Nephron (organoid): ENCODE measurements around the gene KIF4A.
"Not testable (repeated sequence)": the region's sequence is repeated elsewhere in the genome, so short reads cannot be mapped to it uniquely, and the experiment has no call there.

Experiments used
- H3K27ac Mint-ChIP-seq, 3 experiments: 2 replicates each; pipeline ENCODE4 v1.8.0; 2020; ENCODE audit warnings: mixed read lengths in 3 of 3, mild to moderate bottlenecking in 2 of 3, moderate library complexity in 1 of 3
- H3K27me3 Mint-ChIP-seq: 2 replicates; pipeline ENCODE4 v1.8.0; 2021; ENCODE audit warnings: low read depth, mild to moderate bottlenecking, moderate library complexity, mixed read lengths
- H3K36me3 Mint-ChIP-seq: 2 replicates; pipeline ENCODE4 v1.8.0; 2020; ENCODE audit warnings: low read depth, mixed read lengths
- H3K4me1 Mint-ChIP-seq: 2 replicates; pipeline ENCODE4 v1.8.0; 2020; ENCODE audit warnings: mixed read lengths
- H3K4me3 Mint-ChIP-seq, 3 experiments: 2 replicates each; pipeline ENCODE4 v1.8.0; 2020; ENCODE audit warnings: mild to moderate bottlenecking in 3 of 3, mixed read lengths in 3 of 3, moderate library complexity in 2 of 3
- H3K9me3 Mint-ChIP-seq: 2 replicates; pipeline ENCODE4 v1.8.0; 2020; ENCODE audit warnings: mixed read lengths
- CTCF ChIP-seq, 3 experiments: fragments of 200-600 bp; sonication (generic); IDR thresholded peaks; one replicate each; pipeline ENCODE4 v1.5.0; 2021; ENCODE audit warnings: antibody characterized with exemption in 3 of 3; ENCODE audit not compliant: unreplicated experiment in 3 of 3

KIF4A gene

GRCh38 chrX:70386235-70386634 lies 96.3 kb downstream of the KIF4A start:
- no peak overlapping the region for H3K4me3 Mint-ChIP-seq
- peaks cover 33% of the 10 kb centered on the region for H3K36me3 Mint-ChIP-seq
- H3K27me3 Mint-ChIP-seq = no peaks in the 10 kb centered on the region
- TF ChIP-seq CTCF (IDR thresholded peaks at IDR 0.05; ENCODE audit: unreplicated experiment in 3 of 3) = no peak
- peaks cover 2% of the 10 kb centered on the region for H3K9me3 Mint-ChIP-seq
- no peak overlapping the region for H3K27ac Mint-ChIP-seq
- no peaks in the 10 kb centered on the region for H3K4me1 Mint-ChIP-seq

DNA sequence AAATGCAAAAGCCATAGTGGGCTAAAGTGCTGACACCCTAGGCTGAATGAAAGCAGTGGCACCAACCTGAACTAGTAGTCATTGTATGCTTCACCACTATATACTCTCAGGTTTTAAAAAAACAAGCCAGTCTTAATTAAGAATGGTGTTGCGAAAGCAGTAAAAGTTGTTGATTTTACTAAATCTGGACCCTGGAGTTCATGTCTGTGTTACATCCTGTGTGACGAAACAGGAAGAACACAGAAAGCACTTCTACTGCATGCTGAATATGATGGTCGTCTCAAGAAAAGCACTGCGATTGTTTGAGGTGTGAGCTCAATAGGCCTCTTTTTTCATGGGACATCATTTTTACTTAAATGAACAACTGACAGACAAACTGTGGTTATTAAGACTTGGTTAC lies 109.0 kb downstream of the KIF4A start:
- H3K4me1 Mint-ChIP-seq = no peaks in the 10 kb centered on the region
- peaks cover 14% of the 10 kb centered on the region for H3K9me3 Mint-ChIP-seq
- H3K36me3 Mint-ChIP-seq = peaks cover 17% of the 10 kb centered on the region
- no peaks in the 10 kb centered on the region for H3K27me3 Mint-ChIP-seq
- no peak overlapping the region for H3K27ac Mint-ChIP-seq
- H3K4me3 Mint-ChIP-seq = no peak overlapping the region
- TF ChIP-seq CTCF (IDR thresholded peaks at IDR 0.05; ENCODE audit: unreplicated experiment in 3 of 3) = no peak

GRCh38 chrX:70400181-70400580 lies 110.3 kb downstream of the KIF4A start:
- H3K4me1 Mint-ChIP-seq, H3K4me3 Mint-ChIP-seq, H3K27ac Mint-ChIP-seq, H3K27me3 Mint-ChIP-seq, H3K9me3 Mint-ChIP-seq: not testable (repeated sequence)
- H3K36me3 Mint-ChIP-seq = peaks cover 11% of the 10 kb centered on the region

GRCh38 chrX:70402721-70403120 lies 112.8 kb downstream of the KIF4A start:
- Mint-ChIP-seq H3K36me3 (peaks cover 1% of the 10 kb centered on the region), H3K27ac (no peak overlapping the region), H3K4me3 (no peak overlapping the region), H3K9me3 (peaks cover 5% of the 10 kb centered on the region), H3K4me1 (no peaks in the 10 kb centered on the region), H3K27me3 (no peaks in the 10 kb centered on the region)
- no peak for TF ChIP-seq CTCF (IDR thresholded peaks at IDR 0.05; ENCODE audit: unreplicated experiment in 3 of 3)

GRCh38 chrX:70405003-70405402 lies 115.1 kb downstream of the KIF4A start:
- H3K9me3 Mint-ChIP-seq = peaks cover 5% of the 10 kb centered on the region
- H3K27me3 Mint-ChIP-seq = no peaks in the 10 kb centered on the region
- H3K4me1 Mint-ChIP-seq = no peaks in the 10 kb centered on the region
- no peak for TF ChIP-seq CTCF (IDR thresholded peaks at IDR 0.05; ENCODE audit: unreplicated experiment in 3 of 3)
- no peak overlapping the region for H3K4me3 Mint-ChIP-seq
- no peak overlapping the region for H3K27ac Mint-ChIP-seq
- peaks cover 5% of the 10 kb centered on the region for H3K36me3 Mint-ChIP-seq

DNA sequence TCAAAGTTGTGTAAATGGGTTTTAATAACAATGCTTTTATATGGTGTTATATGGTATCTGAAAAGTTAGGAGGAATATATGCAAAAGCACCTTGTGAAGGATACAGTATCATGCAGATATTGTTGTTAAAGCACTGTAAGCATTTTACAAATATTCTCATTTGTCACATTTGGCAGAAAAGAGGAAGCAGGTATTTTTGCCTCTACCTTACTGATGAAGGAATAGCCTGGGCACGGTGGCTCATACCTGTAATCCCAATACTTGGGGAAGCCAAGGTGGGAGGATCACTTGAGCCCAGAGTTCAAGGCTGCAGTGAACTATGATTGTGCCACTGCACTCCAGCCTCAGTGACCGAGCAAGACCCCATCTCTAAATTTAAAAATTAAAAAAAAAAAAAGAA lies 121.0 kb downstream of the KIF4A start:
- H3K27ac Mint-ChIP-seq = no peak overlapping the region
- H3K27me3 Mint-ChIP-seq = no peaks in the 10 kb centered on the region
- H3K9me3 Mint-ChIP-seq = no peaks in the 10 kb centered on the region
- H3K4me1 Mint-ChIP-seq = no peaks in the 10 kb centered on the region
- H3K4me3 Mint-ChIP-seq = no peak overlapping the region
- TF ChIP-seq CTCF (IDR thresholded peaks at IDR 0.05; ENCODE audit: unreplicated experiment in 3 of 3) = no peak
- peaks cover 5% of the 10 kb centered on the region for H3K36me3 Mint-ChIP-seq
